ENCODE measurements around the gene DCK.
"Not testable (repeated sequence)": the region's sequence is repeated elsewhere in the genome, so short reads cannot be mapped to it uniquely, and the experiment has no call there.

The DCK gene

GRCh38 chr4:71004281-71004851 is 10.9 kb downstream of the DCK start:
- DNase-seq = peak; percentile 78

GRCh38 chr4:71005025-71005424 is 11.6 kb downstream of the DCK start:
- not testable (repeated sequence) for DNase-seq

- DNase-seq = no peak
These were observed 12.9 kb downstream of the DCK start for GRCh38 chr4:71006203-71006907.

GRCh38 chr4:71008196-71008595 is 14.7 kb downstream of the DCK start:
- DNase-seq = no peak

GRCh38 chr4:71009086-71009485 is 15.6 kb downstream of the DCK start:
- no peak for DNase-seq

GRCh38 chr4:71009890-71010588 is 16.6 kb downstream of the DCK start:
- DNase-seq = no peak

GRCh38 chr4:71011451-71011850 is 18.0 kb downstream of the DCK start:
- no peak for DNase-seq

- DNase-seq = not testable (repeated sequence)
These were observed 23.9 kb downstream of the DCK start for GRCh38 chr4:71017391-71017790.

GRCh38 chr4:71020611-71021010 is 27.2 kb downstream of the DCK start:
- no peak for DNase-seq

- DNase-seq = no peak
These were observed 32.2 kb downstream of the DCK start for GRCh38 chr4:71025654-71026053.

- no peak for DNase-seq
These were observed 32.6 kb downstream of the DCK start for GRCh38 chr4:71026086-71026485.

- no peak for DNase-seq
These were observed 34.2 kb downstream of the DCK start for GRCh38 chr4:71027611-71028010.

GRCh38 chr4:71029504-71029903 is 36.1 kb downstream of the DCK start:
- no peak for DNase-seq

GRCh38 chr4:71032106-71032505 is 38.7 kb downstream of the DCK start:
- DNase-seq = not testable (repeated sequence)

- no peak for DNase-seq
These were observed 51.8 kb downstream of the DCK start for GRCh38 chr4:71045256-71045655.

- DNase-seq = no peak
These were observed 55.9 kb downstream of the DCK start for GRCh38 chr4:71049395-71049794.

GRCh38 chr4:71050809-71051208 is 57.4 kb downstream of the DCK start:
- DNase-seq = no peak

- DNase-seq = no peak
These were observed 58.6 kb downstream of the DCK start for GRCh38 chr4:71052034-71052433.

GRCh38 chr4:71052716-71053115 is 59.3 kb downstream of the DCK start:
- no peak for DNase-seq

GRCh38 chr4:71053613-71054012 is 60.2 kb downstream of the DCK start:
- DNase-seq = not testable (repeated sequence)

- DNase-seq = not testable (repeated sequence)
These were observed 66.1 kb downstream of the DCK start for GRCh38 chr4:71059573-71059972.

- DNase-seq = no peak
These were observed 69.0 kb downstream of the DCK start for GRCh38 chr4:71062436-71062835.

- DNase-seq = no peak
These were observed 70.3 kb downstream of the DCK start for GRCh38 chr4:71063711-71064110.

- no peak for DNase-seq
These were observed 71.1 kb downstream of the DCK start for GRCh38 chr4:71064521-71064920.

All from activated CD8-positive, alpha-beta memory T cell treated with anti-CD3 and anti-CD28 coated beads for 24 hours (primary cell).